Measurements from ENCODE around the gene TXN2. TPM values are rescaled to one million over a fixed set of nuclear protein-coding genes. Genes with fewer than 3 reads are reported as not detected.
A peak's percentile ranks its signal among the peaks of the same experiment; 100 is the strongest.
"Not testable (repeated sequence)": the region's sequence is repeated elsewhere in the genome, so short reads cannot be mapped to it uniquely, and the experiment has no call there.

Gene TXN2
- total RNA-seq, 1 donor from 2014 or later: 25.8 TPM

GRCh38 chr22:36430863-36431262 is 50.6 kb downstream of the TXN2 start:
- DNase-seq: no peak

GRCh38 chr22:36427952-36428351 is 53.5 kb downstream of the TXN2 start:
- DNase-seq: not testable (repeated sequence)

GRCh38 chr22:36425977-36426523 is 55.4 kb downstream of the TXN2 start:
- no peak for DNase-seq

GRCh38 chr22:36424901-36425579 is 56.4 kb downstream of the TXN2 start:
- no peak for DNase-seq

GRCh38 chr22:36424466-36424865 is 57.0 kb downstream of the TXN2 start:
- DNase-seq: not testable (repeated sequence)

- no peak for DNase-seq
Measured at GRCh38 chr22:36423461-36424404, 57.7 kb downstream of the TXN2 start.

GRCh38 chr22:36422287-36423014 is 59.0 kb downstream of the TXN2 start:
- DNase-seq: no peak

GRCh38 chr22:36419912-36420882 is 61.2 kb downstream of the TXN2 start:
- peak; percentile 32 for DNase-seq

GRCh38 chr22:36419177-36419911 is 62.1 kb downstream of the TXN2 start:
- peak; percentile 54 for DNase-seq

GRCh38 chr22:36417281-36417686 is 64.2 kb downstream of the TXN2 start:
- no peak for DNase-seq

Small RNA genes lying within 50 kb of the gene (small RNA-seq; reads per million reads assigned to genes)
- not detected for gene RF00019 (ENCODE audit: low replicate concordance)

Other genes with a start within 250 kb of the TXN2 start
- gene APOL2, start 242.1 kb downstream of the TXN2 start, total RNA-seq: 22.9 TPM
- 7.9 TPM for gene APOL1, start 228.5 kb downstream of the TXN2 start, total RNA-seq
- 242 TPM for gene MYH9, start 93.7 kb downstream of the TXN2 start, total RNA-seq
- gene FOXRED2, start 25.4 kb upstream of the TXN2 start, total RNA-seq: 11.4 TPM
- 248 TPM for gene EIF3D, start 47.5 kb upstream of the TXN2 start, total RNA-seq
- gene CACNG2, start 222.1 kb upstream of the TXN2 start, total RNA-seq: not detected

All from tongue (tissue), 3 donors.